Myocyte (in vitro differentiated cells): ENCODE measurements around the gene INVS. TPM values are rescaled to one million over a fixed set of nuclear protein-coding genes. Genes with fewer than 3 reads are reported as not detected.

ENCODE experiments used
- DNase-seq: peaks from one replicate; pipeline ENCODE4 v3.0.0-alpha.2; 2012; ENCODE audit warnings: low read depth
- total RNA-seq: library from RNA; depleted of rRNA; stranded (reverse); fragments of >200 nt; gene quantifications from 2 replicates; pipeline ENCODE4 v1.2.3, GENCODE V29; 2014

The INVS gene
- total RNA-seq, 1 donor from 2014 or later, result 12.1 TPM

DNA sequence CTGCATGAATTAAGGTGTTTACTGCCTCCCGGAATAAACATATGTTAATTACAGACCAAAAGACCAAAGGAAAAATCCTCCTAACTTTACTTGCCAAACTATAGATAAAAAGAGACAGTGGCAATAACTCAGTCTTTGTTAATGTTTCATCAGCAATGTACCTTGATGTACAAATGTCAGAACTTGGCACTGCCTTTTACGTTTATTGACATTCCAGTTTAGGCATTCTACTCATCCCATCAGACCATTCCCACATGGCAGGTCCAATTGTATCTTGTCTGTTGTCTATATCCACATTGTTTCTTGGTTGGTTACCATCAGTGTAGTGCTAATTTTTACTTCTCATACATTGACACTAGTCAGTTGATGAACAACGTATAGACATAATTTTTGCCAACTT lies 168.2 kb downstream of the INVS start:
- DNase-seq, result no peak

DNA sequence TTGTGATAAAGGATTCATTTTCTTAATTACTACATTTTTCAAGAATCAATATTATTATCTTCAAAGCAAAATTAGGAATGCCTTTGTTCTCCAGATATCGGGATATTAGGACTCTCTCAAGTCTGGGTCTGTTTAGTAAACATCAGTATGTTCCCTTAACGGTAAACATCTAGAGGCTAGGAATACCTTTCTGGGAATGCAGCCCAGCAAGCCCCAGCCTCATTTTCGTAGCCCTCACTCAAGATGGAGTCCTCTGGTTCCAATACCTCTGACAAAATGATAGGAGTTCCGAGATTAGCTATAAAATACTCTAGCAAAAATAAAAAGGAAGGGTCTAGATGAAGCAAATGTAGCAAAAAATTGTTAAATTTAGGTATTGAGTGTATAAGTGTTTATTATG lies 169.2 kb downstream of the INVS start:
- DNase-seq, result no peak

DNA sequence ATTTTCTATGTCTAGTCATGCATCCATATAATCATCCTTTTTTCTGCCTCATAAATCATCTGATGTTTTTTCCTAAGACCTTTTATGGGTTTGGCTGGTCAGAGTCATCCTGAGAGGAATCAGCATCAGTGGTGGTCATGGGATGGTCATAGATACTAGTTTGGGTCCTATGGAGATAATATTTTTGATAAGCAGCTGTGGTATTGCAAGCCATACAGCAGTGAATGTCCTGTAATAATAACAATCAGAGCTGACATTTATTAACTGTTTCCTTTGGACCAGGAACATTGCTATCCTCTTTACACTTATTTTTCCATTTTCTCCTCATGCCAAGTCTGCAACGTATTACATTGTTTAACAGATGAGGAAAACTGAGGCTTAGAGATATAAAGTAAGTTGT lies 170.6 kb downstream of the INVS start:
- no peak for DNase-seq

DNA sequence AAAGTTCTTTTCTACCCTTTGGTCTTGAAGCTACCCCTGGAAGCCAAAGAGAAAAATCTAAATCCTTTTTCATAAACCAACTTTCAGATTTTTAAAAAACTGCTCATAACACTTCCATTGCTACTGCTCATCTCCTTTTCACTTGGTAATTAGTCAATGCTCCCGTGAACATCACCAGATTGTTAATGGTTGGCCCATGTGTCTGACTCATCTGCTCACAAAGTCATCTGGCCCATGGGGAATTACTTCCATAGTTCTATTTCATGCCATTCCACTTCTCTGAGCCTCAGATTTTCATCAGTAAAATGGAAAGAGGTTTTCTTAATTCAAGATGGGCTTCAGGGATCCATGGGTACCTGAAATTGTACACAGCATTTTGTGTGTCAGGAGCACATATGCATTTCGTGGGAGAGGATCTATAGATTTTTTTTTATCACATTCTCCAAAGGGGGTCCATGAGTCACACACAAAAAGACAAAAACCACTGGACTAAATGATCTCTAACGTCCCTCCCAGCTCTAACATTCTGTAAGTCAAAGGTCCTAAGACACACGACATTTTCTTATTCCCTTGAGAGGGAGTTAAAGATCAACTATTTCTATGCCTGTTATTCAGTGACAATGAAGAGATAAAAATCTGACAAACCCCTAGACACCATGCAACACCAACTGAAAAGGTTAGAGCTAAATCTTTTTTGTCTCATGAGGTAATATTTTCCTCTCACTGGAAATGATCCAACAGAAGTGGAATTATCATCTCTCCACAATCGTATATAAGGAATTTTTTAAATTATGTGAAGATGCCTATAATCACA lies 178.3 kb downstream of the INVS start:
- peak; percentile 39 for DNase-seq

DNA sequence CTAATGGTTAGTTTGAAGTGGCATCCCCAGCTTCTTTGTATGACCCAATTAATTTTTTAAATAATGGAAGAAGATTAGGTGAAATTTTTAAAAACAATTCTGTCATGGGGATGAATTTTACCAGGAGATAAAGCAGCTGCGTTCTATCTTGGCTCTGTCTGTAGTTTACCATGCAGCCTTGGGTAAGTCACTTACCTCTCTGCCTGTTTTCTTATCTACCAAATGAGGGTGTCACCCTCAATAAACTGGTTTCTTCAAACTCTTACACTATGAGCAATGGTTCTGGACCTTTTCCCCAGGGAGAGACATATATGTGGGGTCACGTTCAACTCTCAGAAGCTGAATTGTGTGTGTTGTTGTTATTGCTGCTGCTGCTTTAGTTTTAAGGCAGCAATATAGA lies 182.0 kb downstream of the INVS start:
- DNase-seq, result no peak

DNA sequence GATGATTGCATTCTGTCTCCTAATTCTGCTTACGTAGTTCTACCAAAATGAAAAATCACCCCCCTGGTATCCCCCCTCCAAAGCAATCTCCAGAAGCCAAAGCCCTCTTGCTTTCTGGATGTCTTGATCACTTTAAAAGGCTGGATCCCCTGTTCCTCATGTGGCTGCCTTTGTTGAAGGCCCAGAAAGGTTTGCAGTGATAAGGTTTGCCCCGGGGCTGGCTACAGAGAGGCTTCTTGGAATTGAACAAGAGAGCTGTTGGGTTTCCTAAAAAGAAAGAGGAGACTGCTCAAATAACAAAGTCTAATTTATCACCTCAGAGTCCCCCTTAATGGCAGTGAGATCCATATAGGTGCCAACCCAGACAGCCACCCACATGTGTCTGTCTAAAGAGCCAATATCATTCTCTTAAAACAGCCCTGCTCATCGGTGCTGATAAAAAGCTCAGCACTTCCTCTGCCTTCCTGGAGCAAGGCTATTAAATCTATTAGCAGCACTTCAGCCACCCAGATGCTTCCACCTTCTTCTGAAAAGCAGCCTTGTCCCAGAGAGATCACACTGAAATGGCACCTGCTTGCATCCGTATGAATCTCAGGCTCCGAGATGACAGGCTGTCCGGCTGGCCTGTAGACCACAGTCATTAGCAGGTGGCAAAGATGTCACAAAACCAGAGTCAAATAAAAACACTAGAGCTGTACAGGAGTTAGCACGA lies 182.8 kb downstream of the INVS start:
- DNase-seq, result peak; percentile 86

DNA sequence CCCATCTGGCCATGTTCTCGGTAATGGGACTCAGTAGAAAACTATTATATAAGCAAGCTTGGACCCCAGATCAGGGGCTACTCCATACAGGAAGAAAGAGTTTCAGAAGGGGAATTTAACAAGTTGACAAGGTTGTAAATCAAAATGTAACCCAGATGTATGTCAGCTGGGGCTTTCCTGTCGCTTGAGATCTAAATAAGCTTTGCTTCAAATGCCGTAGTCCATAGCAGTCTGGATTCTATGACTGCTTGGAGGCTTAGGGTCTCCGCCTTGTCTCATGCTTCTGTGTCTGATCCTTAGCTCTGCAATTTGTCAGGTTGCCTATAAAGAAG lies 183.3 kb downstream of the INVS start:
- no peak for DNase-seq

DNA sequence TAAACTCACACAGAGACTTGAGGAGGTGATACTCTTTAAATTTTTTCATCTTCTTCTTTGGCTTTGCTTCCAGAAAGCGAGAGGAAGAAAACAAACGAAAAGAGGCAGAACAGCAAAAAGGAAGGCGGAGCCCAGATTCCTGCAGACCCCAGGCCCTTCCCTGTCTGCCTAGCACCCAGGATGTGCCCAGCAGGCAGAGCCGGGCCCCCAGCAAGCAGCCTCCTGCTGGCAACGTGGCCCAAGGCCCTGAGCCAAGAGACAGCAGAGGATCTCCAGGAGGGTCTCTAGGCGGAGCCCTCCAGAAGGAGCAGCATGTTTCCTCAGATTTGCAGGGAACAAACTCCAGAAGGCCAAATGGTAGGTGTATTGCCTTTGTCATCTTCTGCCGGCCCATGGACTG lies 185.2 kb downstream of the INVS start:
- DNase-seq, result no peak

DNA sequence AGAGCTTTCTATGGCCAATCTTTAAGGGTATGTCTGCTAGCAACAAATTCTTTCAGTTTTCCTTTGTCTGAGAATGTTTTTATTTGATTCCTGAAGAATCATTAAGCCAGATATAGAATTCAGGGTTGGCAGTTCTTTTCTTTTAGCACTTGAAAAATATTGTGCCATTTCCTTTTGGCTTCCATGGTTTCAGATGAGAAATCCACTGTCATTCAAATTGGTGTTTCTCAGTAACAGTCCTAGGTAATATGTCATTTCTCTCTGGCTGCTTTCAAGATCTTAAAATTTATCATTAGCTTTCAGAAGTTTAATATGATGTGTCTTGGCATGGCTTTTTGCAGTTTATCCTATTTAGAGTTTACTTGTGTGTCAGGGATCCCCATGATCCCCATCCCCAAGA lies 186.0 kb downstream of the INVS start:
- DNase-seq, result no peak

DNA sequence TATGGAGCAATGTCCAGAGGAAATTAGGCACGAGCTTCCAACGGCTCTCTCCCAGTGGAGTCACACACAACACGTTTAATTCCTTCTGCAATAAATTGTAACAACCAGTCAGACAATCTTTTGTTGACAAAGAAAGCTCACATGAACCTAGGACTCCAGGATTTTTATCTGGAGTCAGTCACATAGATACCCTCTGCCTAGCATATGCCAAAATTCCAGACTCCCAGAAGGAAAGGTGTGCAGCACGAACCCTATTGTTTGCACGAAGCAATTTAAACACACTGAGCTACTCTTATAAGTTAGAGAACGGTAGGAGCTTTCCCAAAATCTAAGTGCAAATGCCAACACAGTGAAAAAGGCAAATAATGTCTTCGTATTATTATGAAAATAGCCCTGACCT lies 186.6 kb downstream of the INVS start:
- no peak for DNase-seq

DNA sequence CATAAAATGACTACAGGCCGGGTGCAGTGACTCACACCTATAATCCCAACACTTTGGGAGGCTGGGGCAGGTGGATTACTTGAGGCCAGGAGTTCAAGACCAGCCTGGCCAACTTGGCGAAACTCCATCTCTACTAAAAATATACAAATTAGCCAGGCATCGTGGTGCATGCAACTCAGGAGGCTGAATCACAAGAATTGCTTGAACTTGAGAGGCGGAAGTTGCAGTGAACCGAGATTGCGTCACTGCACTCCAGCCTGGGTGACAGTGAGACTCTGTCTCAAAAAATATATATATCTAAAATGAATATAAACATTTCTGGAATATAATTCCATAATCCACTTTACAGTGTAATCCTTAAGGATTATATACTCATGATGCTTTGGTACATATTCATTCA lies 187.2 kb downstream of the INVS start:
- DNase-seq, result no peak

DNA sequence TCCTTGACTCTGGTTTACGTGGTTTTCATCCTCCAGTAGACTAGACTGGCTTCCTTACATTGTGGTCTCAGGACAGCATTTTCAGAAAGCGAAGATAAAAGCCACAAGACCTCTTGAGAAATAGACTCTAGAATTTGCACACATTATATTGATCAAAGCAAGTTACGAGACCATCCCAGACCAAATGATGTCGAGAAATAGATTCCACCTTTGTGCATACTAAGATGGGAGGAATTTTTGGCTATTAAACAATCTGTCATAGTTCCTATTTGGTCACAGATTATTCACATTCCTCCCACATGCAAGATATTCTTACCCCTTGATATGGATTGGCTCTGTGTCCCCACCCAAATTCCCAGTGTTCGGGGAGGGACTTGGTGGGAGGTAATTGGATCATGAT lies 188.1 kb downstream of the INVS start:
- DNase-seq, result no peak

DNA sequence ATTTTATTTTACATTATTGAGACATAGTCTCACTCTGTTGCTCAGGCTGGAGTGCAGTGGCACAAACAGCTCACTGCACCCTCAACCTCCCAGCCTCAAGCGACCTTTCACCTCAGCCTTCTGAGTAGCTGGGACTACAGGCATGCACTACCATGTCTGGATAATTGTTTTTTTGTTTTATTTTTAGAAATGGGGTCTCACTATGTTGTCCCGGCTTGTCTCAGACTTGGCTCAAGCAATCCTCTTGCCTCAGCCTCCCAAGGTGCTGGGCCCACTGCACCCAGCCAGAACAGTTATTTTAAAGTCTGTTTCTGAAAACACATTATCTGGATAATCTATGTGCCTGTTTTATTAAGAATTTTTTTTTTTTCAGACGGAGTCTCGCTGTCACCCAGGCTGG lies 191.7 kb downstream of the INVS start:
- no peak for DNase-seq

DNA sequence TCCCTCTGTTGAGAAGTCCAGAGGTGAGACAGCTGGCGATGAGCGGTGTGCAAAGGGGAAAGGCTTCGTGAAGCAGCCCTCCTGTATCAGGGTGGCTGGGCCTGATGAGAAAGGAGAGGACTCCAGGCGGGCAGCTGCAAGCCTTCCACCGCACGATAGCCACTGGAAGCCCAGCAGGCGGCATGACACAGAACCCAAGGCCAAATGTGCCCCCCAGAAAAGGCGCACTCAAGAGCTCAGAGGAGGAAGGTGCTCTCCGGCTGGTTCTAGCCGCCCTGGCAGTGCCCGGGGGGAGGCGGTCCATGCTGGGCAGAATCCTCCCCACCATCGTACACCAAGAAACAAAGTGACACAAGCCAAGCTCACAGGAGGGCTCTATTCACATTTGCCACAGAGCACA lies 193.4 kb downstream of the INVS start:
- DNase-seq, result no peak

DNA sequence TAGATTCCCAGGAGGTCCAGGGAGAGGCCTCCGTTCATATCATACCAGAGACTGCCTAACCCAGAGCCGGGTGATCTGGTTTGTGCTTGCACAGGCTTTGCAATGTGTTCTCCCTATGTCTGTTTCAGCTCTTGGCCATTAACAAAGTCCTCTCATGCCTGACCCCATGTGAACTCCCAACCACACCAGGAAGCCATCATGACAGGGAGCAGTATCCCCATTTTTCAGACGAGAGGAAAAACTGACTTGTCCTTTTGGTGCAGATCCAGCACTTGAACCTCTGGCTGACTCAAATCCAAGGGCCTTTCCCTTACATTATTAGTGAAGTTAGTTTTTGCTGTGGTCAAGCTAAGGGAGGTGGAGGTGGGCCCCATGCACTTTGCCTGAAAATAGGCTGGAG lies 195.3 kb downstream of the INVS start:
- DNase-seq, result no peak

DNA sequence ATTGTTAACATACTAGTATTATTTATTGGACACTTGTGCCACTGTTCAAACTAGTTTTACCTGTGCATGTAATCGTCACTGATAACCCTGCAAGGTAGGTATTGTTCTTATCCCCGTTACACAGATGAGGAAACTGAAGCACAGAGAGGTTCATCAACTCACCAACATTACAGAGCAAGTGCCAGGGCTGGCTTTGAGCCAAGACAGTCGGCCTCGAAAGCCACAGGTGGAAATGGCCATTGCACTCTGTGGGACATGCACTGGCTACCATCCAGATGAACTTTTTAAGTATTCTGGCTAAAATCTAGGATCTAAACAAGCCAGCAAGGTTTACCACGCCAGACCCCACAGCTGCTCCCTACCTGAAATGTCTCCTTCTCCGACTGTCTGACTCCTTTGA lies 195.8 kb downstream of the INVS start:
- peak; percentile 37 for DNase-seq

DNA sequence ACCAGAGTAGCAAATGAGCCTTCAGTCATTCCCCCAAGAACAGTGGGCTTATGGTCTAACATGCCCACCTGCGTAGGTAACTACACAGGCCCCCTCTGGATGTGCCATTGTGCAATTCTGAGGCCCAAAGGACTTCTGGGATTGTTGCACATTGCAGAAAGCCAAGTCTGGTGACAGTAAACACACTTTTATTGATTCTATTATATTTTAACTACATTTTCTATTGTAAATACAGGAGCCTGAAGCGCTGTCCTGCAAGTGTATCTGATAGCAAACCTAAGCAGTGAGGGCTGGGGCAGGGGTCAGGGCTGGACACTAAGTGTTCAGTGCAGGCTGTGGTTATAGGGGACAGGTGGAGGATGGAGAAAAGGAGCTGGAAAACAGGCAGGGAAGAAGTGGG lies 196.2 kb downstream of the INVS start:
- no peak for DNase-seq

DNA sequence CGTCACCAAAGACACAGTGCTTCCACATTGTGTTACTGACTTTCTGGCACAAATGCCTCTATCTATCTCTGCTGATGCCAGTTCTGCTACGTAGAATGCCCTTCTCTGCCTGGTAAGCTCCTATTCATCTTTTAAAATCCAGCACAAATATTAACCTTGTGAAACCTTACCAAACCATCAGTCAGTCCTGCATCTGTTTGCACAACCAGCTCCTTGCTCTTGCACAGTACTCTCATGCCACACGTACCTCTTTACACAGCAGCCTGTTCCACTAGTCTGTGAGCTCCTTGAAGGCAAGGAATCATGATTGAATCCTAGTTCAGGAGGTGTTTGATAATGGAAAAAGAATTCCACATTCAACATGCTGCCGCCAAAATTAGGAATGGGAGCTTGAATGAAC lies 197.4 kb downstream of the INVS start:
- DNase-seq, result no peak

DNA sequence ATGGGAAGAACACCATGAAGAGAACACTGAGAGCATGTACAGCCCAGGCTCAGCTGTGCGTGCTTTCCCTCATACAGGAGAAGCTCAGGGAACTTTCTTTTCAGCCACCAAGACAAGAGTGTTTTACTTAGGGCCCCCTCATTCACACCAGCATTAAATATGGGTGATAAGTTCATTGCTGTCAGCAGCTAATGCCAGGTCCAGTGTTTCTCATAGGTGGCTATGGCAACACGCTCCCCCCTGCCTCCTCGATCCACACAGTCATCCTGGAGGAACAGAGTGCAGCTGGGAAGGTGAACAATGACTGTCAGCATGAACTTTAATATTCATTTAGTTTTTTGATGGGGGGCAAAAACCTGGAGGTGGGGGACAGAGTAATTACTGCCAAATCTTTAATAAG lies 199.3 kb downstream of the INVS start:
- DNase-seq, result no peak

DNA sequence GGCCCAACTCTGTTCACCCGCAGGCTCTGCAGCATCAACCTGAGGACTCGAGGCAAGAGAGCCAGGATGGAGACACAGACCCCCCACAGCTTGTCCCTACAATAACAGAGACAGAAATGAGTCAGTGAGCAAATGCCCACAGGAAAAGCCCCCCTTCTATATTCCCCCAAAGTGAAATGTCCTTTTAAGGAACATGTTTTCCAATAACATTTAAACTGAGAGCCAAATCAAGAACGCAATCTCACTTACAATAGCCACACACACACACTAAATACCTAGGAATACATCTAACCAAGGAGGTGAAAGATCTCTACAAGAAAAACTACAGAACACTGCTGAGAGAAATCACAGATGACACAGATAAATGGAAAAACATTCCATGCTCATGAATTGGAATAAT lies 204.7 kb downstream of the INVS start:
- no peak for DNase-seq

DNA sequence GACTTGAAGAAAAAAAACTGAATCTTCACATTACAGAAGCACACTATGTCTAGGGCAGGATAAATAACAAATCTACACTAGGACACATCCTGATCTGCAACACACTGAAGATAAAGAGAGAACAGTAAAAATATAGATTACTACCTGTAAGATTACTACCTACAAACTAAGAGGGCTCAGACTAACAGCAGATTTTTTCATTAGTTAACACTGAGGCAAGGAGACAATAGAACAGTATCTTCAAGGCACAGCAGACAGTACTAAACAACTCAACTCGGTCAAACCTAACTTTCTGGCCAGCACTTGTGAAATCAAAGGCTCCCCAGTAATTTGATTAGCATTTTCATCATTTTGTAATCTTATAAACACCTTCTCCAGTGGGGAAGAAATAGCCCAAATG lies 207.2 kb downstream of the INVS start:
- no peak for DNase-seq

DNA sequence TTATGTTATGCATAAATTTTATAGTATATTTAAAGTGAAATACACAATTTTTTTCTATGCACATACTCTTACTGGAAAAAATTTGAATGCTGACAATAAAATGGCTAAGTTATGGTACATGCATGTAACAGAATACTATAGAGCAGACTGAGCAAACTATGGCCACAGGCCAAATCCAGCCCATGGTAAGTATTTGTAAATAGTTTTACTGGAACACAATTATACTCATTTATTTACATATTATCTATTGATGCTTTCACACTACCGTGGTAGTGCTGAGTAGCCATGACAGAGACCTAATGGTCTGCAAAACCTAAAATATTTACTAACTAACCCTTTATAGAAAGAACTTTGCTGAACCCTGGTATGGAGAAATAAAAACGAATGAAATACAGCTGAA lies 208.0 kb downstream of the INVS start:
- no peak for DNase-seq

DNA sequence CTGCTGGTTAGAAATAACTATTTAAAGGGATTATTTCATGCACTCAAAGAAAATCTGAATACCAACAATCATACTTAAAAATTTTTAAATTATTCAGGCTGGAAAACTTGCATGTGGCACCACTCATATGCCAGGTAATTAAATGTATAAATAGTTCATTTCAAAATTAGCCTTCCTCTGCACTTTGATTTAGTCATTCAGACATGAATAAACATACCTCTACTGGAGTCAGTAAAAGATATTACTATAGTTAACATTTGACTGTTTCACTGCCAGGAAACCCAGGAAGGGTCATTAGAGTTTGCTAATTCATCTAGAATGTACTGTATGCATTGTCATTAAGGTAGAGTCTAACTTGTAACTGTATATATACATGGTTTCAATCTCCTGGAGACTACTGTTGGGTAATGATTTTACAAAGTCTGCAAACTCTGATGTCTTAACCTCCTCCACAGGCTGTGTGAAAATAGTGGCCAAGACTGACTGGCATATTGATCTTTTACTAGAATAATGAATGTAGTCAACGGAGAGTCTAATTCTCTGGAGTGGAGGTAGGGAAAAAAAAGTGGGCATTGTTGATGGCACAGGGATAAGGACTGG lies 210.0 kb downstream of the INVS start:
- no peak for DNase-seq
